Measurements from ENCODE around the gene TDRD9. TPM values are rescaled to one million over a fixed set of nuclear protein-coding genes. Genes with fewer than 3 reads are reported as not detected.

TDRD9 gene
- polyA plus RNA-seq, 1 donor from 2014 or later = 15.9 TPM

DNA sequence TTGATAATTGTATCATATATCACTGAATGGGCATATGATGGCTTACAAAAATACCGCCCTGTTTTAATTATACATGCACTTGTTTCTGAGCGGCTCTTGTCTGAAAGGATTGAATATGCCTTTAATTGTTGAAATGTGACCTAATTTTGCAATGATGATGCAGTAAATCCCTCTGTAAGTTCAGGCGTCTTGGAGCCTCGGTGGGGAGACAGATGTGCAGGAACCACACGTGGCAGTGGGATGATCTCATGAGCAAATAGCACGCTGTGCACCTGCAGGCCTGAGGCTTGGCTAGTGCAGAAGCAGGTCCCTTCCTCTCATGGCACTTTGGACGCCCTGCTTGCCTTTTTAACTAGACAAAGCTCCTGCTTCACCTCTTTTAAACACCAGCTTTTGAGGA, 108.0 kb downstream of the TDRD9 start:
- H3K4me2 ChIP-seq (ENCODE audit: low read length) = no peak overlapping the region
- H3K9me3 ChIP-seq (ENCODE audit: low read length) = no peaks in the 10 kb centered on the region
- H3K9ac ChIP-seq (ENCODE audit: low read length) = no peak overlapping the region
- no peaks in the 10 kb centered on the region for H3K79me2 ChIP-seq (replicated peaks; ENCODE audit: insufficient read depth, low read length)
- no peak overlapping the region for H3K27ac ChIP-seq (ENCODE audit: low read length)
- H3K9me2 ChIP-seq (ENCODE audit: insufficient read depth, low read length) = no peaks in the 10 kb centered on the region
- no peaks in the 10 kb centered on the region for H4K20me1 ChIP-seq (ENCODE audit: insufficient read depth)
- no peak overlapping the region for H2AFZ ChIP-seq (ENCODE audit: low read depth, low read length)
- H3F3A ChIP-seq (ENCODE audit: insufficient read depth, low read length, poor library complexity, severe bottlenecking) = no peaks in the 10 kb centered on the region
- TF ChIP-seq RAD21 (conservative IDR thresholded peaks at IDR 0.05) (no peak), MXI1 (conservative IDR thresholded peaks at IDR 0.05; ENCODE audit: poor library complexity, severe bottlenecking) (no peak), EZH2 (IDR thresholded peaks at IDR 0.05; ENCODE audit: borderline replicate concordance, insufficient read depth, low read length, poor library complexity, severe bottlenecking) (no peak), POLR2AphosphoS5 (IDR thresholded peaks at IDR 0.05) (no peak), SMC3 (conservative IDR thresholded peaks at IDR 0.05; ENCODE audit: poor library complexity) (no peak), EP300 (conservative IDR thresholded peaks at IDR 0.05; ENCODE audit: poor library complexity, severe bottlenecking) (no peak), TAF1 (IDR thresholded peaks at IDR 0.05; ENCODE audit: low read depth) (no peak)
- TF ChIP-seq, protein P1, sequence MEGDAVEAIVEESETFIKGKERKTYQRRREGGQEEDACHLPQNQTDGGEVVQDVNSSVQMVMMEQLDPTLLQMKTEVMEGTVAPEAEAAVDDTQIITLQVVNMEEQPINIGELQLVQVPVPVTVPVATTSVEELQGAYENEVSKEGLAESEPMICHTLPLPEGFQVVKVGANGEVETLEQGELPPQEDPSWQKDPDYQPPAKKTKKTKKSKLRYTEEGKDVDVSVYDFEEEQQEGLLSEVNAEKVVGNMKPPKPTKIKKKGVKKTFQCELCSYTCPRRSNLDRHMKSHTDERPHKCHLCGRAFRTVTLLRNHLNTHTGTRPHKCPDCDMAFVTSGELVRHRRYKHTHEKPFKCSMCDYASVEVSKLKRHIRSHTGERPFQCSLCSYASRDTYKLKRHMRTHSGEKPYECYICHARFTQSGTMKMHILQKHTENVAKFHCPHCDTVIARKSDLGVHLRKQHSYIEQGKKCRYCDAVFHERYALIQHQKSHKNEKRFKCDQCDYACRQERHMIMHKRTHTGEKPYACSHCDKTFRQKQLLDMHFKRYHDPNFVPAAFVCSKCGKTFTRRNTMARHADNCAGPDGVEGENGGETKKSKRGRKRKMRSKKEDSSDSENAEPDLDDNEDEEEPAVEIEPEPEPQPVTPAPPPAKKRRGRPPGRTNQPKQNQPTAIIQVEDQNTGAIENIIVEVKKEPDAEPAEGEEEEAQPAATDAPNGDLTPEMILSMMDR (IDR thresholded peaks at IDR 0.05; ENCODE audit: poor library complexity, severe bottlenecking) = no peak
- TF ChIP-seq, protein P2, sequence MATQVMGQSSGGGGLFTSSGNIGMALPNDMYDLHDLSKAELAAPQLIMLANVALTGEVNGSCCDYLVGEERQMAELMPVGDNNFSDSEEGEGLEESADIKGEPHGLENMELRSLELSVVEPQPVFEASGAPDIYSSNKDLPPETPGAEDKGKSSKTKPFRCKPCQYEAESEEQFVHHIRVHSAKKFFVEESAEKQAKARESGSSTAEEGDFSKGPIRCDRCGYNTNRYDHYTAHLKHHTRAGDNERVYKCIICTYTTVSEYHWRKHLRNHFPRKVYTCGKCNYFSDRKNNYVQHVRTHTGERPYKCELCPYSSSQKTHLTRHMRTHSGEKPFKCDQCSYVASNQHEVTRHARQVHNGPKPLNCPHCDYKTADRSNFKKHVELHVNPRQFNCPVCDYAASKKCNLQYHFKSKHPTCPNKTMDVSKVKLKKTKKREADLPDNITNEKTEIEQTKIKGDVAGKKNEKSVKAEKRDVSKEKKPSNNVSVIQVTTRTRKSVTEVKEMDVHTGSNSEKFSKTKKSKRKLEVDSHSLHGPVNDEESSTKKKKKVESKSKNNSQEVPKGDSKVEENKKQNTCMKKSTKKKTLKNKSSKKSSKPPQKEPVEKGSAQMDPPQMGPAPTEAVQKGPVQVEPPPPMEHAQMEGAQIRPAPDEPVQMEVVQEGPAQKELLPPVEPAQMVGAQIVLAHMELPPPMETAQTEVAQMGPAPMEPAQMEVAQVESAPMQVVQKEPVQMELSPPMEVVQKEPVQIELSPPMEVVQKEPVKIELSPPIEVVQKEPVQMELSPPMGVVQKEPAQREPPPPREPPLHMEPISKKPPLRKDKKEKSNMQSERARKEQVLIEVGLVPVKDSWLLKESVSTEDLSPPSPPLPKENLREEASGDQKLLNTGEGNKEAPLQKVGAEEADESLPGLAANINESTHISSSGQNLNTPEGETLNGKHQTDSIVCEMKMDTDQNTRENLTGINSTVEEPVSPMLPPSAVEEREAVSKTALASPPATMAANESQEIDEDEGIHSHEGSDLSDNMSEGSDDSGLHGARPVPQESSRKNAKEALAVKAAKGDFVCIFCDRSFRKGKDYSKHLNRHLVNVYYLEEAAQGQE (IDR thresholded peaks at IDR 0.05; ENCODE audit: borderline replicate concordance) = no peak
- H3K4me3 ChIP-seq (ENCODE audit: low read length) = no peak overlapping the region
- no peaks in the 10 kb centered on the region for H3K36me3 ChIP-seq (ENCODE audit: insufficient read depth, low read length)
- H3K27me3 ChIP-seq (ENCODE audit: insufficient read depth, low read depth, low read length) = no peaks in the 10 kb centered on the region

GRCh38 chr14:104037074-104037473, 108.8 kb downstream of the TDRD9 start:
- no peak overlapping the region for H3K4me3 ChIP-seq (ENCODE audit: low read length)
- H3K4me2 ChIP-seq (ENCODE audit: low read length) = no peak overlapping the region
- no peaks in the 10 kb centered on the region for H3F3A ChIP-seq (ENCODE audit: insufficient read depth, low read length, poor library complexity, severe bottlenecking)
- no peak overlapping the region for H3K27ac ChIP-seq (ENCODE audit: low read length)
- no peaks in the 10 kb centered on the region for H4K20me1 ChIP-seq (ENCODE audit: insufficient read depth)
- H2AFZ ChIP-seq (ENCODE audit: low read depth, low read length) = no peak overlapping the region
- no peaks in the 10 kb centered on the region for H3K9me3 ChIP-seq (ENCODE audit: low read length)
- H3K36me3 ChIP-seq (ENCODE audit: insufficient read depth, low read length) = no peaks in the 10 kb centered on the region
- H3K9ac ChIP-seq (ENCODE audit: low read length) = no peak overlapping the region
- no peaks in the 10 kb centered on the region for H3K9me2 ChIP-seq (ENCODE audit: insufficient read depth, low read length)
- H3K27me3 ChIP-seq (ENCODE audit: insufficient read depth, low read depth, low read length) = no peaks in the 10 kb centered on the region
- TF ChIP-seq POLR2AphosphoS5 (IDR thresholded peaks at IDR 0.05) (no peak), RAD21 (conservative IDR thresholded peaks at IDR 0.05) (no peak), EP300 (conservative IDR thresholded peaks at IDR 0.05; ENCODE audit: poor library complexity, severe bottlenecking) (no peak), TAF1 (IDR thresholded peaks at IDR 0.05; ENCODE audit: low read depth) (no peak), EZH2 (IDR thresholded peaks at IDR 0.05; ENCODE audit: borderline replicate concordance, insufficient read depth, low read length, poor library complexity, severe bottlenecking) (no peak), SMC3 (conservative IDR thresholded peaks at IDR 0.05; ENCODE audit: poor library complexity) (no peak), MXI1 (conservative IDR thresholded peaks at IDR 0.05; ENCODE audit: poor library complexity, severe bottlenecking) (no peak)
- TF ChIP-seq, protein P1 (IDR thresholded peaks at IDR 0.05; ENCODE audit: poor library complexity, severe bottlenecking) = no peak
- TF ChIP-seq, protein P2 (IDR thresholded peaks at IDR 0.05; ENCODE audit: borderline replicate concordance) = no peak
- H3K79me2 ChIP-seq (replicated peaks; ENCODE audit: insufficient read depth, low read length) = no peaks in the 10 kb centered on the region

Data from neural cell (in vitro differentiated cells).